A673 (cell line): ENCODE data around the gene SPATA32. TPM values are rescaled to one million over a fixed set of nuclear protein-coding genes. Genes with fewer than 3 reads are reported as not detected.

ENCODE experiments used
- BruUV-seq: library from RNA; stranded (reverse); fragments of 400-500 nt; replicated peaks from 2 replicates; lab custom pipeline; 2021; lab: Mats Ljungman, UMichigan
- CTCF ChIA-PET: fragments of 300-600 bp; sonication (Branson Sonifier 250); formaldehyde crosslinking; loops from one replicate; lab custom pipeline; 2022; ENCODE audit warnings: antibody characterized with exemption; lab: Charles Lee
- POLR2A ChIA-PET: fragments of 300-600 bp; sonication (Branson Sonifier 250); formaldehyde crosslinking; loops from one replicate; lab custom pipeline; 2022; ENCODE audit warnings: antibody characterized with exemption; ENCODE audit not compliant: low non-redundant PET; lab: Charles Lee
- DNase-seq: peaks from one replicate; pipeline ENCODE4 v3.0.0-alpha.2; 2015; ENCODE audit warnings: low spot score
- H3K27ac ChIP-seq: fragments of 200-600 bp; sonication (generic); 2 replicates; pipeline ENCODE4 v1.5.1; 2016; ENCODE audit warnings: mixed run types, low read depth, mild to moderate bottlenecking, mixed read lengths, antibody characterized with exemption, low read length; ENCODE audit not compliant: poor library complexity, severe bottlenecking
- H3K27me3 ChIP-seq: fragments of 200-600 bp; sonication (generic); replicated peaks from 2 replicates; pipeline ENCODE4 v1.6.1; 2017; ENCODE audit warnings: mixed run types, low read depth, mild to moderate bottlenecking, mixed read lengths, antibody characterized with exemption, low read length; ENCODE audit not compliant: insufficient read depth, poor library complexity
- H3K36me3 ChIP-seq: fragments of 200-600 bp; sonication (generic); 2 replicates; pipeline ENCODE4 v1.6.1; 2016; ENCODE audit warnings: mixed run types, mild to moderate bottlenecking, mixed read lengths, antibody characterized with exemption, low read length; ENCODE audit not compliant: insufficient read depth, poor library complexity, severe bottlenecking
- H3K4me1 ChIP-seq: fragments of 200-600 bp; sonication (generic); 2 replicates; pipeline ENCODE4 v1.6.1; 2017; ENCODE audit warnings: mixed run types, mild to moderate bottlenecking, mixed read lengths, antibody characterized with exemption, low read length; ENCODE audit not compliant: insufficient read depth, poor library complexity, severe bottlenecking
- H3K4me3 ChIP-seq: fragments of 200-600 bp; sonication (generic); 2 replicates; pipeline ENCODE4 v1.5.1; 2016; ENCODE audit warnings: low read depth, mixed run types, mild to moderate bottlenecking, mixed read lengths, low read length; ENCODE audit not compliant: poor library complexity, severe bottlenecking
- H3K9me3 ChIP-seq: fragments of 200-600 bp; sonication (generic); 2 replicates; pipeline ENCODE4 v1.6.1; 2016; ENCODE audit warnings: mixed run types, low read depth, mild to moderate bottlenecking, mixed read lengths, antibody characterized with exemption, low read length; ENCODE audit not compliant: poor library complexity, severe bottlenecking
- CTCF ChIP-seq: fragments of 300-800, 200-600 bp; sonication (generic); conservative IDR thresholded peaks from 2 replicates; pipeline ENCODE4 v1.5.1; 2017; ENCODE audit warnings: low read depth, mild to moderate bottlenecking, antibody characterized with exemption, low read length, moderate library complexity, mixed read lengths
- EZH2 ChIP-seq: fragments of 200-600 bp; sonication (generic); IDR thresholded peaks from 2 replicates; pipeline ENCODE4 v1.6.1; 2017; ENCODE audit warnings: borderline replicate concordance, low read depth, mild to moderate bottlenecking, mixed read lengths, antibody characterized with exemption, low read length; ENCODE audit not compliant: poor library complexity, severe bottlenecking
- intact Hi-C: fragments of 100-400 bp; cut with micrococcal nuclease; formaldehyde crosslinking; loops from one replicate; pipeline ENCODE4 v1.10.0; 2022; ENCODE audit not compliant: unreplicated experiment
- total RNA-seq: library from RNA; stranded (reverse); gene quantifications from 2 replicates; pipeline ENCODE4 v1.2.3, GENCODE V29; 2021

The SPATA32 gene
- total RNA-seq, 1 experiment from 2014 or later = not detected

- H3K36me3 ChIP-seq = no peaks in the 10 kb centered on the region
- no TSS peak for BruUV-seq
- H3K27me3 ChIP-seq = peaks cover 4% of the 10 kb centered on the region
- H3K4me1 ChIP-seq = peaks cover 4% of the 10 kb centered on the region
- TF ChIP-seq CTCF = no peak
- no peak for TF ChIP-seq EZH2
- intact Hi-C loops = no loop called here
- ChIA-PET POLR2A (no interaction called here), CTCF (interaction anchor here (0.6 to 0.8 kb wide), 3 partner anchors 11 to 178 kb away, joined by 3 read pairs; partner anchors contain the start of gene ACBD4)
- peak within 1 kb of the TSS; percentile 47 for H3K4me3 ChIP-seq
- DNase-seq = no peak
- H3K27ac ChIP-seq = no peak within 1 kb of the TSS
- no peaks in the 10 kb centered on the region for H3K9me3 ChIP-seq
Measured at GRCh38 chr17:45221081-45222013, 40.5 kb downstream of the SPATA32 start, which contains the start of gene FMNL1. Gene FMNL1 (plus strand): TSS chr17:45221885. CDS start chr17:45222125, 240 bp downstream.

GRCh38 chr17:45220079-45220478 is 41.8 kb downstream of the SPATA32 start:
- Histone ChIP-seq H3K4me1 (peaks cover 4% of the 10 kb centered on the region), H3K27ac (no peak overlapping the region), H3K36me3 (no peaks in the 10 kb centered on the region), H3K27me3 (peaks cover 4% of the 10 kb centered on the region), H3K9me3 (no peaks in the 10 kb centered on the region), H3K4me3 (no peak overlapping the region)
- intact Hi-C loops = no loop called here
- POLR2A ChIA-PET = no interaction called here
- TF ChIP-seq EZH2 (no peak), CTCF (no peak)
- CTCF ChIA-PET = interaction anchor here (0.7 kb wide), 1 partner anchor 97 kb away, joined by 3 read pairs; the partner anchor contains the start of gene MAP3K14
- DNase-seq = no peak
- BruUV-seq = no TSS peak

GRCh38 chr17:45218895-45219661 is 42.8 kb downstream of the SPATA32 start:
- TF ChIP-seq EZH2 (no peak), CTCF (peak; percentile 74)
- no TSS peak for BruUV-seq
- DNase-seq = peak; percentile 79
- intact Hi-C loops = loop anchor here (1.0 kb wide), 1 partner anchor 166 kb away; no protein-coding TSS in a partner anchor
- H3K36me3 ChIP-seq = no peaks in the 10 kb centered on the region
- H3K4me1 ChIP-seq = peaks cover 4% of the 10 kb centered on the region
- ChIA-PET CTCF (interaction anchor here (0.5 to 1.9 kb wide), 9 partner anchors 16 to 248 kb away, joined by 3 to 8 read pairs (median 4); partner anchors contain the start of gene ACBD4), POLR2A (no interaction called here)
- H3K27me3 ChIP-seq = peaks cover 4% of the 10 kb centered on the region
- no peak overlapping the region for H3K27ac ChIP-seq
- no peaks in the 10 kb centered on the region for H3K9me3 ChIP-seq
- H3K4me3 ChIP-seq = no peak overlapping the region
